CD4-positive, alpha-beta T cell (primary cell): ENCODE measurements around the gene OTX1. TPM values are rescaled to one million over a fixed set of nuclear protein-coding genes. Genes with fewer than 3 reads are reported as not detected.

Experiments used
- ATAC-seq: fragments of 200-7000 bp; cut with Tn5 transposase; one replicate; pipeline ENCODE4 v1.10.0; 2022; ENCODE audit warnings: mild to moderate bottlenecking; ENCODE audit not compliant: poor library complexity
- CTCF ChIA-PET: fragments of 350-600 bp; sonication (Branson Sonifier 250); formaldehyde crosslinking; loops from one replicate; lab custom pipeline; 2021; ENCODE audit warnings: antibody characterized with exemption, inconsistent platforms; lab: Charles Lee
- POLR2A ChIA-PET: fragments of 350-600 bp; sonication (Branson Sonifier 250); formaldehyde crosslinking; loops from one replicate; lab custom pipeline; 2021; ENCODE audit warnings: antibody characterized with exemption, inconsistent platforms; lab: Charles Lee
- DNase-seq, 14 experiments: peaks; one replicate each; pipeline ENCODE4 v3.0.0-alpha.2; 2013 to 2020; ENCODE audit warnings: mixed read lengths in 2 of 14
- H3K27ac ChIP-seq, 2 donors: one replicate each; pipeline versions ENCODE4 v1.5.1 to v1.7.0; 2013; ENCODE audit warnings: low read length in 2 of 2, low read depth in 1 of 2, mild to moderate bottlenecking in 1 of 2
- H3K27me3 ChIP-seq, 2 experiments: 1 replicate in 1 of 2; 2 replicates in 1 of 2; pipeline versions ENCODE4 v1.6.1 to v1.7.0; 2013; ENCODE audit warnings: low read length in 2 of 2, control low read depth in 1 of 2, mild to moderate bottlenecking in 1 of 2, moderate library complexity in 1 of 2; ENCODE audit not compliant: insufficient read depth in 2 of 2, control insufficient read depth in 1 of 2
- H3K36me3 ChIP-seq: one replicate; pipeline ENCODE4 v1.6.1; 2013; ENCODE audit warnings: low read length, control low read depth; ENCODE audit not compliant: insufficient read depth
- H3K4me1 ChIP-seq: one replicate; pipeline ENCODE4 v1.6.1; 2013; ENCODE audit warnings: low read length, control low read depth; ENCODE audit not compliant: insufficient read depth
- H3K4me3 ChIP-seq: one replicate; pipeline ENCODE4 v1.5.1; 2013; ENCODE audit warnings: mild to moderate bottlenecking, low read length, moderate library complexity
- H3K9me3 ChIP-seq, 2 experiments: 1 replicate in 1 of 2; 2 replicates in 1 of 2; pipeline versions ENCODE4 v1.6.1 to v1.7.0; 2013; ENCODE audit warnings: low read length in 2 of 2, mild to moderate bottlenecking in 2 of 2, control low read depth in 1 of 2, moderate library complexity in 1 of 2; ENCODE audit not compliant: control insufficient read depth in 1 of 2, insufficient read depth in 1 of 2
- H3K27ac Mint-ChIP-seq: one replicate; pipeline ENCODE4 v1.8.0; 2020; ENCODE audit warnings: mixed read lengths
- H3K27me3 Mint-ChIP-seq: one replicate; pipeline ENCODE4 v1.8.0; 2021; ENCODE audit warnings: mixed read lengths
- H3K36me3 Mint-ChIP-seq: one replicate; pipeline ENCODE4 v1.8.0; 2021; ENCODE audit warnings: low read depth, mixed read lengths
- H3K4me1 Mint-ChIP-seq: one replicate; pipeline ENCODE4 v1.8.0; 2021; ENCODE audit warnings: low read depth, mixed read lengths
- H3K4me3 Mint-ChIP-seq: one replicate; pipeline ENCODE4 v1.8.0; 2020; ENCODE audit warnings: mild to moderate bottlenecking, mixed read lengths
- H3K9me3 Mint-ChIP-seq: one replicate; pipeline ENCODE4 v1.8.0; 2020; ENCODE audit warnings: mixed read lengths
- CTCF ChIP-seq: fragments of 200-600 bp; IDR thresholded peaks from one replicate; pipeline ENCODE4 v1.8.0; 2022; ENCODE audit warnings: antibody characterized with exemption, mild to moderate bottlenecking
- intact Hi-C, 2 experiments: fragments of 100-400 bp; cut with DNase I in 1 of 2; cut with micrococcal nuclease in 1 of 2; formaldehyde crosslinking; loops; one replicate each; pipeline versions ENCODE4 v1.15.1 to v1.9.0; 2023 to 2025; cut with DNase I, micrococcal nuclease
- total RNA-seq, 174 experiments: library from RNA in 2 of 174; stranded (reverse) in 2 of 174; gene quantifications; one replicate each; pipeline ENCODE4 v1.2.3 and lab custom pipeline; 2021 to 2026

Gene OTX1
- total RNA-seq, 2 experiments from 2014 or later, result not detected

GRCh38 chr2:63049211-63049969, 1.2 kb upstream of the OTX1 start:
- Mint-ChIP-seq H3K4me1 (peaks cover 58% of the 10 kb centered on the region), H3K36me3 (peaks cover 20% of the 10 kb centered on the region), H3K27me3 (peaks cover 84% of the 10 kb centered on the region), H3K27ac (no peak overlapping the region), H3K4me3 (peak overlapping the region; percentile 89), H3K9me3 (no peaks in the 10 kb centered on the region)
- Histone ChIP-seq H3K4me1 (peaks cover 66% of the 10 kb centered on the region), H3K27ac (no peak overlapping the region), H3K36me3 (no peaks in the 10 kb centered on the region), H3K9me3 (peaks cover 0 to 60% of the 10 kb centered on the region in 2 experiments), H3K4me3 (peak overlapping the region; percentile 32), H3K27me3 (peaks cover 62 to 95% of the 10 kb centered on the region in 2 experiments)
- intact Hi-C loops, result no loop called here
- DNase-seq (no peak), ATAC-seq (no peak)
- no peak for TF ChIP-seq CTCF
- ChIA-PET CTCF (no interaction called here), POLR2A (no interaction called here)

- H3K9me3 Mint-ChIP-seq, result no peaks in the 10 kb centered on the region
- Histone ChIP-seq H3K27ac (no peak overlapping the region), H3K36me3 (no peaks in the 10 kb centered on the region), H3K9me3 (peaks cover 0 to 62% of the 10 kb centered on the region in 2 experiments), H3K27me3 (peaks cover 68 to 95% of the 10 kb centered on the region in 2 experiments), H3K4me3 (peak overlapping the region; percentile 32), H3K4me1 (peaks cover 71% of the 10 kb centered on the region)
- peaks cover 84% of the 10 kb centered on the region for H3K27me3 Mint-ChIP-seq
- DNase-seq (peak in 2 of 14 experiments; percentile 10 to 20), ATAC-seq (peak; percentile 24)
- intact Hi-C loops, result no loop called here
- H3K4me3 Mint-ChIP-seq, result peak overlapping the region; percentile 89
- H3K4me1 Mint-ChIP-seq, result peaks cover 64% of the 10 kb centered on the region
- CTCF ChIA-PET, result no interaction called here
- peaks cover 15% of the 10 kb centered on the region for H3K36me3 Mint-ChIP-seq
- H3K27ac Mint-ChIP-seq, result no peak overlapping the region
- no peak for TF ChIP-seq CTCF
- POLR2A ChIA-PET, result no interaction called here
These were observed 678 bp upstream of the OTX1 start for GRCh38 chr2:63049970-63050333.

- intact Hi-C loops, result no loop called here
- peaks cover 76 to 95% of the 10 kb centered on the region in 2 experiments for H3K27me3 ChIP-seq
- peak overlapping the region; percentile 54 for H3K4me3 Mint-ChIP-seq
These were observed 588 bp downstream of the OTX1 start for GRCh38 chr2:63051042-63051794.

More at GRCh38 chr2:63051042-63051794, 588 bp downstream of the OTX1 start:
- TF ChIP-seq CTCF, result no peak
- H3K36me3 ChIP-seq, result no peaks in the 10 kb centered on the region
- H3K27ac ChIP-seq, result no peak overlapping the region
- peak overlapping the region; percentile 42 for H3K4me3 ChIP-seq
- ATAC-seq (no peak), DNase-seq (peak in 1 of 14 experiments; percentile 8)
- CTCF ChIA-PET, result no interaction called here
- H3K9me3 ChIP-seq, result peaks cover 0 to 72% of the 10 kb centered on the region in 2 experiments
- Mint-ChIP-seq H3K27me3 (peaks cover 83% of the 10 kb centered on the region), H3K4me1 (peaks cover 69% of the 10 kb centered on the region), H3K27ac (no peak overlapping the region), H3K9me3 (no peaks in the 10 kb centered on the region), H3K36me3 (peaks cover 4% of the 10 kb centered on the region)
- peaks cover 84% of the 10 kb centered on the region for H3K4me1 ChIP-seq
- POLR2A ChIA-PET, result no interaction called here
